Osteoblast (primary cell): ENCODE results near the gene MAP4K3. TPM values are rescaled to one million over a fixed set of nuclear protein-coding genes. Genes with fewer than 3 reads are reported as not detected.

Experiments used
- DNase-seq: peaks from one replicate; pipeline ENCODE4 v3.0.0; 2011; ENCODE audit warnings: low spot score, mixed read lengths; ENCODE audit not compliant: insufficient read length; ENCODE audit errors: missing footprints
- H2AFZ ChIP-seq: 2 replicates; pipeline ENCODE4 v1.6.0; 2011; ENCODE audit warnings: mild to moderate bottlenecking, low read length
- H3K27ac ChIP-seq: 2 replicates; pipeline ENCODE4 v1.5.1; 2011; ENCODE audit warnings: mild to moderate bottlenecking, low read depth, low read length, moderate library complexity
- H3K27me3 ChIP-seq: 2 replicates; pipeline ENCODE4 v1.6.0; 2012; ENCODE audit warnings: mild to moderate bottlenecking, control low read depth, inconsistent platforms, low read length, moderate library complexity; ENCODE audit not compliant: insufficient read depth
- H3K36me3 ChIP-seq: 2 replicates; pipeline ENCODE4 v1.5.1; 2011; ENCODE audit warnings: mild to moderate bottlenecking, low read length, control low read depth, moderate library complexity; ENCODE audit not compliant: insufficient read depth
- H3K4me1 ChIP-seq: 2 replicates; pipeline ENCODE4 v1.5.1; 2011; ENCODE audit warnings: mild to moderate bottlenecking, low read length, control low read depth, moderate library complexity; ENCODE audit not compliant: insufficient read depth
- H3K4me2 ChIP-seq: 2 replicates; pipeline ENCODE4 v1.6.0; 2011; ENCODE audit warnings: mild to moderate bottlenecking, low read length; ENCODE audit not compliant: insufficient read depth
- H3K4me3 ChIP-seq: fragments of 200-600 bp; sonication (generic); 3 replicates; pipeline ENCODE4 v1.5.1; 2012; ENCODE audit warnings: mild to moderate bottlenecking, low read length, inconsistent platforms; ENCODE audit not compliant: insufficient read depth
- H3K79me2 ChIP-seq: 2 replicates; pipeline ENCODE4 v1.6.0; 2012; ENCODE audit warnings: mild to moderate bottlenecking, low read length, control low read depth, inconsistent platforms; ENCODE audit not compliant: insufficient read depth
- H3K9me3 ChIP-seq: 2 replicates; pipeline ENCODE4 v1.5.1; 2011; ENCODE audit warnings: low read depth, low read length, control low read depth
- H4K20me1 ChIP-seq: 2 replicates; pipeline ENCODE4 v1.6.0; 2012; ENCODE audit warnings: mild to moderate bottlenecking, low read length, control low read depth; ENCODE audit not compliant: insufficient read depth
- CTCF ChIP-seq: IDR thresholded peaks from 2 replicates; pipeline ENCODE4 v1.5.1; 2011; ENCODE audit warnings: mild to moderate bottlenecking, low read depth, low read length, moderate library complexity; ENCODE audit errors: extremely low read depth
- total RNA-seq: library from RNA; depleted of rRNA; stranded (reverse); fragments of >200 nt; gene quantifications from 2 replicates; pipeline ENCODE4 v1.2.3, GENCODE V29; 2012

Gene MAP4K3
- total RNA-seq, 1 donor = 51.8 TPM

GRCh38 chr2:39243469-39244123, 193.5 kb downstream of the MAP4K3 start, which contains the start of gene CDKL4:
CDKL4 (minus strand) TSS chr2:39243970.
- H3K27me3 ChIP-seq = no peaks in the 10 kb centered on the region
- peak; percentile 84 for DNase-seq
- H3K4me2 ChIP-seq = no peak within 1 kb of the TSS
- no peaks in the 10 kb centered on the region for H3K79me2 ChIP-seq
- H3K4me1 ChIP-seq = peaks cover 2% of the 10 kb centered on the region
- H4K20me1 ChIP-seq = no peaks in the 10 kb centered on the region
- H3K4me3 ChIP-seq = peak within 1 kb of the TSS; percentile 48
- no peak for TF ChIP-seq CTCF
- no peak within 1 kb of the TSS for H3K27ac ChIP-seq
- no peaks in the 10 kb centered on the region for H3K36me3 ChIP-seq
- no peak within 1 kb of the TSS for H2AFZ ChIP-seq
- H3K9me3 ChIP-seq = no peaks in the 10 kb centered on the region

GRCh38 chr2:39241588-39241987, 195.5 kb downstream of the MAP4K3 start:
- Histone ChIP-seq H3K27ac (no peak overlapping the region), H3K4me3 (no peak overlapping the region), H2AFZ (no peak overlapping the region), H3K79me2 (no peaks in the 10 kb centered on the region), H3K9me3 (no peaks in the 10 kb centered on the region), H3K27me3 (no peaks in the 10 kb centered on the region), H3K36me3 (no peaks in the 10 kb centered on the region), H3K4me2 (no peak overlapping the region), H4K20me1 (no peaks in the 10 kb centered on the region), H3K4me1 (peaks cover 2% of the 10 kb centered on the region)
- peak; percentile 8 for DNase-seq
- no peak for TF ChIP-seq CTCF

- Histone ChIP-seq H2AFZ (no peak overlapping the region), H3K36me3 (no peaks in the 10 kb centered on the region), H3K27me3 (no peaks in the 10 kb centered on the region), H3K4me1 (peaks cover 2% of the 10 kb centered on the region), H3K27ac (no peak overlapping the region), H4K20me1 (no peaks in the 10 kb centered on the region), H3K4me2 (no peak overlapping the region), H3K79me2 (no peaks in the 10 kb centered on the region), H3K9me3 (no peaks in the 10 kb centered on the region), H3K4me3 (no peak overlapping the region)
- DNase-seq = no peak
- TF ChIP-seq CTCF = no peak
These were observed 196.3 kb downstream of the MAP4K3 start for GRCh38 chr2:39240758-39241157.

GRCh38 chr2:39234754-39235153, 202.3 kb downstream of the MAP4K3 start:
- Histone ChIP-seq H3K4me2 (no peak overlapping the region), H3K27ac (no peak overlapping the region), H3K4me3 (no peak overlapping the region), H3K79me2 (no peaks in the 10 kb centered on the region), H2AFZ (no peak overlapping the region), H3K4me1 (peaks cover 2% of the 10 kb centered on the region), H3K27me3 (no peaks in the 10 kb centered on the region), H3K36me3 (no peaks in the 10 kb centered on the region), H3K9me3 (no peaks in the 10 kb centered on the region), H4K20me1 (no peaks in the 10 kb centered on the region)
- no peak for DNase-seq
- no peak for TF ChIP-seq CTCF
